ENCODE measurements around the gene TIMM29. TPM values are rescaled to one million over a fixed set of nuclear protein-coding genes. Genes with fewer than 3 reads are reported as not detected.

Gene TIMM29
- total and polyA plus RNA-seq, 9 of the 15 experiments (the other 6 are each of a cell fraction or from before 2014, with no cell fraction given), result 2.4 to 29.4 (median 16.3) TPM

- TF ChIP-seq PYGO2 (tag; IDR thresholded peaks at IDR 0.05) (no peak), ZC3H4 (CRISPR knock-in tag; IDR thresholded peaks at IDR 0.05; ENCODE audit: borderline replicate concordance) (no peak), TOE1 (IDR thresholded peaks at IDR 0.05; ENCODE audit: borderline replicate concordance) (peak; percentile 70), TOE1 (CRISPR knock-in tag; IDR thresholded peaks at IDR 0.05; ENCODE audit: borderline replicate concordance, low read depth) (no peak), ZSCAN29 (IDR thresholded peaks at IDR 0.05) (no peak), ZNF143 (CRISPR knock-in tag; IDR thresholded peaks at IDR 0.05) (no peak), ZEB2 (IDR thresholded peaks at IDR 0.05) (peak; percentile 99), POLR3A (IDR thresholded peaks at IDR 0.05; ENCODE audit: borderline replicate concordance, extremely low read depth, insufficient read depth, insufficient read length) (no peak), PRMT5 (CRISPR knock-in tag; IDR thresholded peaks at IDR 0.05) (no peak), ZNF696 (CRISPR knock-in tag; conservative IDR thresholded peaks at IDR 0.05) (no peak), TAF7 (tag; IDR thresholded peaks at IDR 0.05) (peak; percentile 54; the same call in 1 of the 2 replicates), POLR2AphosphoS5 (IDR thresholded peaks at IDR 0.05; ENCODE audit: control insufficient read depth, insufficient read depth, low read depth, low read length) (peak; percentile 70; the same call in 1 of the 2 replicates), MTF1 (CRISPR knock-in tag; IDR thresholded peaks at IDR 0.05; ENCODE audit: borderline replicate concordance) (no peak), DACH1 (IDR thresholded peaks at IDR 0.05; ENCODE audit: partially characterized antibody) (no peak), ZKSCAN1 (IDR thresholded peaks at IDR 0.05; ENCODE audit: low read depth, low read length) (peak; percentile 69), RB1 (IDR thresholded peaks at IDR 0.05; ENCODE audit: low read depth) (peak; percentile 13)
- TF ChIP-seq, protein P1, sequence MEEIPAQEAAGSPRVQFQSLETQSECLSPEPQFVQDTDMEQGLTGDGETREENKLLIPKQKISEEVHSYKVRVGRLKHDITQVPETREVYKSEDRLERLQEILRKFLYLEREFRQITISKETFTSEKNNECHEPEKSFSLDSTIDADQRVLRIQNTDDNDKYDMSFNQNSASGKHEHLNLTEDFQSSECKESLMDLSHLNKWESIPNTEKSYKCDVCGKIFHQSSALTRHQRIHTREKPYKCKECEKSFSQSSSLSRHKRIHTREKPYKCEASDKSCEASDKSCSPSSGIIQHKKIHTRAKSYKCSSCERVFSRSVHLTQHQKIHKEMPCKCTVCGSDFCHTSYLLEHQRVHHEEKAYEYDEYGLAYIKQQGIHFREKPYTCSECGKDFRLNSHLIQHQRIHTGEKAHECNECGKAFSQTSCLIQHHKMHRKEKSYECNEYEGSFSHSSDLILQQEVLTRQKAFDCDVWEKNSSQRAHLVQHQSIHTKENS (CRISPR knock-in tag; IDR thresholded peaks at IDR 0.05), result no peak
- TF ChIP-seq, protein P2, sequence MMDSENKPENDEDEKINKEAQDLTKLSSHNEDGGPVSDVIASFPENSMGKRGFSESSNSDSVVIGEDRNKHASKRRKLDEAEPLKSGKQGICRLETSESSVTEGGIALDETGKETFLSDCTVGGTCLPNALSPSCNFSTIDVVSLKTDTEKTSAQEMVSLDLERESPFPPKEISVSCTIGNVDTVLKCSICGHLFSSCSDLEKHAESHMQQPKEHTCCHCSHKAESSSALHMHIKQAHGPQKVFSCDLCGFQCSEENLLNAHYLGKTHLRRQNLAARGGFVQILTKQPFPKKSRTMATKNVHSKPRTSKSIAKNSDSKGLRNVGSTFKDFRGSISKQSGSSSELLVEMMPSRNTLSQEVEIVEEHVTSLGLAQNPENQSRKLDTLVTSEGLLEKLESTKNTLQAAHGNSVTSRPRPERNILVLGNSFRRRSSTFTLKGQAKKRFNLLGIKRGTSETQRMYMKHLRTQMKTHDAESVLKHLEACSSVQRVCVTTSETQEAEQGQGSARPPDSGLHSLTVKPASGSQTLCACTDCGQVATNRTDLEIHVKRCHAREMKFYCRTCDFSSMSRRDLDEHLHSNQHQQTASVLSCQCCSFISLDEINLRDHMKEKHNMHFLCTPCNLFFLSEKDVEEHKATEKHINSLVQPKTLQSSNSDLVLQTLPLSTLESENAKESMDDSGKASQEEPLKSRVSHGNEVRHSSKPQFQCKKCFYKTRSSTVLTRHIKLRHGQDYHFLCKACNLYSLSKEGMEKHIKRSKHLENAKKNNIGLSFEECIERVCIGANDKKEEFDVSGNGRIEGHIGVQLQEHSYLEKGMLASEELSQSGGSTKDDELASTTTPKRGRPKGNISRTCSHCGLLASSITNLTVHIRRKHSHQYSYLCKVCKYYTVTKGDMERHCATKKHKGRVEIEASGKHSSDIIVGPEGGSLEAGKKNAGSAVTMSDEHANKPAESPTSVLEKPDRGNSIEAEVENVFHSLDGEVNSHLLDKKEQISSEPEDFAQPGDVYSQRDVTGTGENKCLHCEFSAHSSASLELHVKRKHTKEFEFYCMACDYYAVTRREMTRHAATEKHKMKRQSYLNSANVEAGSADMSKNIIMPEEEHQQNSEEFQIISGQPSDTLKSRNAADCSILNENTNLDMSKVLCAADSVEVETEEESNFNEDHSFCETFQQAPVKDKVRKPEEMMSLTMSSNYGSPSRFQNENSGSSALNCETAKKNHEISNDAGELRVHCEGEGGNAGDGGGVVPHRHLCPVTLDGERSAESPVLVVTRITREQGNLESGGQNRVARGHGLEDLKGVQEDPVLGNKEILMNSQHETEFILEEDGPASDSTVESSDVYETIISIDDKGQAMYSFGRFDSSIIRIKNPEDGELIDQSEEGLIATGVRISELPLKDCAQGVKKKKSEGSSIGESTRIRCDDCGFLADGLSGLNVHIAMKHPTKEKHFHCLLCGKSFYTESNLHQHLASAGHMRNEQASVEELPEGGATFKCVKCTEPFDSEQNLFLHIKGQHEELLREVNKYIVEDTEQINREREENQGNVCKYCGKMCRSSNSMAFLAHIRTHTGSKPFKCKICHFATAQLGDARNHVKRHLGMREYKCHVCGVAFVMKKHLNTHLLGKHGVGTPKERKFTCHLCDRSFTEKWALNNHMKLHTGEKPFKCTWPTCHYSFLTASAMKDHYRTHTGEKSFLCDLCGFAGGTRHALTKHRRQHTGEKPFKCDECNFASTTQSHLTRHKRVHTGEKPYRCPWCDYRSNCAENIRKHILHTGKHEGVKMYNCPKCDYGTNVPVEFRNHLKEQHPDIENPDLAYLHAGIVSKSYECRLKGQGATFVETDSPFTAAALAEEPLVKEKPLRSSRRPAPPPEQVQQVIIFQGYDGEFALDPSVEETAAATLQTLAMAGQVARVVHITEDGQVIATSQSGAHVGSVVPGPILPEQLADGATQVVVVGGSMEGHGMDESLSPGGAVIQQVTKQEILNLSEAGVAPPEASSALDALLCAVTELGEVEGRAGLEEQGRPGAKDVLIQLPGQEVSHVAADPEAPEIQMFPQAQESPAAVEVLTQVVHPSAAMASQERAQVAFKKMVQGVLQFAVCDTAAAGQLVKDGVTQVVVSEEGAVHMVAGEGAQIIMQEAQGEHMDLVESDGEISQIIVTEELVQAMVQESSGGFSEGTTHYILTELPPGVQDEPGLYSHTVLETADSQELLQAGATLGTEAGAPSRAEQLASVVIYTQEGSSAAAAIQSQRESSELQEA (IDR thresholded peaks at IDR 0.05; ENCODE audit: low read depth), result no peak
Observed at GRCh38 chr19:10928563-10929401, at the start of gene TIMM29, which contains the start of gene YIPF2 (continued).

Data from K562 (cell line).